T-cell (primary cell): ENCODE measurements around the gene ZNF184. TPM values are rescaled to one million over a fixed set of nuclear protein-coding genes. Genes with fewer than 3 reads are reported as not detected.

Experiments
- ATAC-seq, 4 experiments: fragments of 200-7000 bp in 3 of 4; fragments of 150-1000 bp in 1 of 4; cut with Tn5 transposase; replicated peaks in 1 of 4; 1 replicate in 3 of 4; 2 replicates in 1 of 4; pipeline ENCODE4 v1.10.0; 2021; ENCODE audit warnings: moderate library complexity in 3 of 4, mild to moderate bottlenecking in 2 of 4, moderate number of reproducible peaks in 1 of 4
- CTCF ChIA-PET, 2 donors: fragments of 300-600 bp; sonication (Branson Sonifier 250); formaldehyde crosslinking; loops; one replicate each; lab custom pipeline; 2022; ENCODE audit warnings: antibody characterized with exemption in 2 of 2; lab: Charles Lee
- POLR2A ChIA-PET, 2 donors: fragments of 300-600 bp; sonication (Branson Sonifier 250); formaldehyde crosslinking; loops; one replicate each; lab custom pipeline; 2022; ENCODE audit warnings: antibody characterized with exemption in 2 of 2; lab: Charles Lee
- DNase-seq, 35 experiments: peaks; one replicate each; pipeline versions ENCODE4 v3.0.0 to v3.0.0-alpha.2; 2013 to 2023
- H3K27ac ChIP-seq: one replicate; pipeline ENCODE4 v1.5.1; 2013; ENCODE audit warnings: low read length
- H3K27me3 ChIP-seq, 2 experiments: replicated peaks in 1 of 2; 1 replicate in 1 of 2; 2 replicates in 1 of 2; pipeline versions ENCODE4 v1.6.1 to v1.7.0; 2013; ENCODE audit warnings: low read length in 1 of 2, mixed read lengths in 1 of 2; ENCODE audit not compliant: control insufficient read depth in 2 of 2, insufficient read depth in 2 of 2; ENCODE audit errors: extremely low read depth in 1 of 2
- H3K36me3 ChIP-seq, 2 donors: 1 replicate in 1 of 2; 2 replicates in 1 of 2; pipeline versions ENCODE4 v1.6.1 to v1.7.0; 2013; ENCODE audit warnings: low read length in 1 of 2; ENCODE audit not compliant: control insufficient read depth in 2 of 2, insufficient read depth in 1 of 2; ENCODE audit errors: extremely low read depth in 1 of 2
- H3K4me1 ChIP-seq, 2 experiments: 1 replicate in 1 of 2; 2 replicates in 1 of 2; pipeline versions ENCODE4 v1.6.1 to v1.7.0; 2013; ENCODE audit warnings: low read length in 2 of 2, mixed read lengths in 1 of 2; ENCODE audit not compliant: insufficient read depth in 2 of 2, control insufficient read depth in 1 of 2; ENCODE audit errors: extremely low read depth in 1 of 2
- H3K4me3 ChIP-seq, 2 donors: 1 replicate in 1 of 2; 2 replicates in 1 of 2; pipeline versions ENCODE4 v1.5.1 to v1.7.0; 2013; ENCODE audit warnings: mild to moderate bottlenecking in 2 of 2, low read length in 1 of 2, moderate library complexity in 1 of 2; ENCODE audit not compliant: control insufficient read depth in 1 of 2; ENCODE audit errors: extremely low read depth in 1 of 2
- H3K9me3 ChIP-seq: 2 replicates; pipeline ENCODE4 v1.7.0; 2013
- H3K27ac Mint-ChIP-seq, 2 donors: one replicate each; pipeline ENCODE4 v1.8.0; 2020 to 2021; ENCODE audit warnings: mild to moderate bottlenecking in 2 of 2, mixed read lengths in 2 of 2
- H3K27me3 Mint-ChIP-seq, 2 donors: one replicate each; pipeline ENCODE4 v1.8.0; 2021 to 2022; ENCODE audit warnings: mixed read lengths in 2 of 2
- H3K36me3 Mint-ChIP-seq: one replicate; pipeline ENCODE4 v1.8.0; 2021; ENCODE audit warnings: mixed read lengths
- H3K4me1 Mint-ChIP-seq, 3 donors: one replicate each; pipeline ENCODE4 v1.8.0; 2020 to 2022; ENCODE audit warnings: mixed read lengths in 3 of 3, mild to moderate bottlenecking in 1 of 3
- H3K4me3 Mint-ChIP-seq, 3 donors: one replicate each; pipeline ENCODE4 v1.8.0; 2020 to 2022; ENCODE audit warnings: mild to moderate bottlenecking in 3 of 3, mixed read lengths in 3 of 3, moderate library complexity in 3 of 3
- H3K9me3 Mint-ChIP-seq, 3 donors: one replicate each; pipeline ENCODE4 v1.8.0; 2020 to 2022; ENCODE audit warnings: mixed read lengths in 3 of 3
- WGBS: methylation state at CpG from one replicate; pipeline ENCODE4 v1.1.5; 2013; ENCODE audit warnings: missing lambda C conversion rate; ENCODE audit not compliant: insufficient coverage; 5-methylcytosine and 5-hydroxymethylcytosine counted together
- total RNA-seq, 35 experiments: library from RNA in 6 of 35; stranded (reverse) in 6 of 35; fragments of 120-200 nt in 1 of 35; gene quantifications; one replicate each; pipeline versions ENCODE4 v1.2.1 to v1.2.4 and lab custom pipeline; 2013 to 2026

Gene ZNF184
- total RNA-seq, 5 donors from 2014 or later (not counting 1 experiment from before 2014, with no cell fraction given), result 11.2 to 14.3 (median 12.5) TPM

- Mint-ChIP-seq H3K27ac (no peak overlapping the region), H3K36me3 (peaks cover 89% of the 10 kb centered on the region), H3K27me3 (no peaks in the 10 kb centered on the region), H3K9me3 (peaks cover 26 to 84% (median 72%) of the 10 kb centered on the region in 3 donors), H3K4me3 (no peak overlapping the region), H3K4me1 (no peaks in the 10 kb centered on the region)
- no peak overlapping the region for H3K4me3 ChIP-seq
- ATAC-seq (no peak), DNase-seq (no peak)
- peaks cover 54% of the 10 kb centered on the region for H3K9me3 ChIP-seq
- H3K36me3 ChIP-seq, result peaks cover 12 to 53% of the 10 kb centered on the region in 2 donors
- H3K27ac ChIP-seq, result no peak overlapping the region
- ChIA-PET POLR2A (no interaction called here), CTCF (no interaction called here)
- H3K4me1 ChIP-seq, result no peaks in the 10 kb centered on the region
- H3K27me3 ChIP-seq, result no peaks in the 10 kb centered on the region
- WGBS, result no CpG with 5 or more reads among the region's 3 CpGs
These were observed 20.4 kb downstream of the ZNF184 start for GRCh38 chr6:27452496-27452897.

DNA sequence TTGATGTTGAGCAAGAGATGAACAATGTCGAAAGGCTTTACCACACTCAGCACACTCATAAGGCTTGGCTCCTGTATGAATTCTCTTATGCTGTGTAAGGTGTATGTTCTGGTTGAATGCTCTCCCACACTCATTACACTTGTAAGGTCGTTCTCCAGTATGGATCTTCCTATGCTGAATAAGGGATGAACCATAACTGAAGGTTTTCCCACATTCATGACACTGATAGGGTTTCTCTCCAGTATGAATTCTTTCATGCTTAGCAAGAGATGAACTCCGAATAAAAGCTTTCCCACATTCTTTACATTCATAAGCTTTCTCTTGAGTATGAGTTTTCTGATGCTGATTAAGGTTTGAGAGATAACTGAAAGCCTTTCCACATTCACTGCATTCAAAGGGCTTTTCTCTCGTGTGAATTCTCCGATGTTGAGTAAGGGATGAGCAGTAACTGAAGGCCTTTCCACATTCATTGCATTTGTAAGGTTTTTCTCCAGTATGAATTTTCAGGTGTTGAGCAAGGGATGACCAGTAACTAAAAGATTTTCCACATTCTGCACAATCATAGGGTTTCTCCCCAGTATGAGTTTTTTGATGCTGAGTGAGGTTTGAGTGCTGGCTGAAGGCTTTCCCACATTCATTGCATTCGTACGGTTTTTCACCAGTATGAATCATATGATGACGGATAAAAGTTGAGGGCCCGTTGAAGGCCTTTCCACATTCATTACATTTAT is 21.1 kb downstream of the ZNF184 start:
- WGBS, result no CpG with 5 or more reads among the region's 9 CpGs
- Histone ChIP-seq H3K9me3 (peaks cover 53% of the 10 kb centered on the region), H3K4me1 (no peaks in the 10 kb centered on the region), H3K4me3 (peak overlapping the region in 1 of 2 donors; percentile 15), H3K27me3 (no peaks in the 10 kb centered on the region), H3K36me3 (peaks cover 12 to 46% of the 10 kb centered on the region in 2 donors), H3K27ac (no peak overlapping the region)
- ATAC-seq, result no peak
- H3K27ac Mint-ChIP-seq, result no peak overlapping the region
- POLR2A ChIA-PET, result no interaction called here
- no peaks in the 10 kb centered on the region for H3K4me1 Mint-ChIP-seq
- CTCF ChIA-PET, result no interaction called here
- H3K27me3 Mint-ChIP-seq, result no peaks in the 10 kb centered on the region
- no peak for DNase-seq
- peaks cover 26 to 81% (median 70%) of the 10 kb centered on the region in 3 donors for H3K9me3 Mint-ChIP-seq
- peaks cover 86% of the 10 kb centered on the region for H3K36me3 Mint-ChIP-seq
- no peak overlapping the region for H3K4me3 Mint-ChIP-seq

GRCh38 chr6:27448456-27448855 is 24.4 kb downstream of the ZNF184 start:
- Histone ChIP-seq H3K36me3 (peaks cover 5 to 13% of the 10 kb centered on the region in 2 donors), H3K4me3 (no peak overlapping the region)
- H3K36me3 Mint-ChIP-seq, result peaks cover 57% of the 10 kb centered on the region

GRCh38 chr6:27442932-27443331 is 30.0 kb downstream of the ZNF184 start:
- H3K27me3 Mint-ChIP-seq, result no peaks in the 10 kb centered on the region
- ChIA-PET POLR2A (no interaction called here), CTCF (interaction anchor here in 1 of 2 donors (0.6 kb wide), 1 partner anchor 869 kb away, joined by 3 read pairs; no protein-coding TSS in a partner anchor)
- H3K36me3 ChIP-seq, result no peaks in the 10 kb centered on the region
- no peaks in the 10 kb centered on the region for H3K4me1 Mint-ChIP-seq
- DNase-seq (no peak), ATAC-seq (no peak)
- no peak overlapping the region for H3K4me3 Mint-ChIP-seq
- H3K4me1 ChIP-seq, result no peaks in the 10 kb centered on the region
- peaks cover 15 to 33% (median 20%) of the 10 kb centered on the region in 3 donors for H3K9me3 Mint-ChIP-seq
- H3K27me3 ChIP-seq, result no peaks in the 10 kb centered on the region
- H3K27ac Mint-ChIP-seq, result no peak overlapping the region
- no peak overlapping the region for H3K27ac ChIP-seq
- no CpG with 5 or more reads among the region's 1 CpG for WGBS
- no peak overlapping the region for H3K4me3 ChIP-seq
- H3K9me3 ChIP-seq, result peaks cover 2% of the 10 kb centered on the region
- H3K36me3 Mint-ChIP-seq, result peaks cover 18% of the 10 kb centered on the region

More at GRCh38 chr6:27448456-27448855, 24.4 kb downstream of the ZNF184 start:
- 100% methylated on average over 1 of the region's 1 CpG for WGBS
- DNase-seq (no peak), ATAC-seq (no peak)
- Histone ChIP-seq H3K4me1 (no peaks in the 10 kb centered on the region), H3K27ac (no peak overlapping the region), H3K27me3 (no peaks in the 10 kb centered on the region), H3K9me3 (peaks cover 41% of the 10 kb centered on the region)
- ChIA-PET CTCF (no interaction called here), POLR2A (no interaction called here)
- H3K4me1 Mint-ChIP-seq, result no peaks in the 10 kb centered on the region
- no peaks in the 10 kb centered on the region for H3K27me3 Mint-ChIP-seq
- peaks cover 21 to 52% (median 47%) of the 10 kb centered on the region in 3 donors for H3K9me3 Mint-ChIP-seq
- H3K27ac Mint-ChIP-seq, result no peak overlapping the region
- H3K4me3 Mint-ChIP-seq, result no peak overlapping the region

GRCh38 chr6:27441001-27441400 is 31.9 kb downstream of the ZNF184 start:
- Mint-ChIP-seq H3K4me3 (no peak overlapping the region), H3K27me3 (peaks cover 0 to 1% of the 10 kb centered on the region in 2 donors), H3K36me3 (peaks cover 15% of the 10 kb centered on the region), H3K27ac (no peak overlapping the region), H3K4me1 (no peaks in the 10 kb centered on the region), H3K9me3 (peaks cover 14 to 34% (median 15%) of the 10 kb centered on the region in 3 donors)
- no peaks in the 10 kb centered on the region for H3K27me3 ChIP-seq
- 100% methylated on average over 3 of the region's 3 CpGs for WGBS
- H3K27ac ChIP-seq, result no peak overlapping the region
- H3K4me1 ChIP-seq, result no peaks in the 10 kb centered on the region
- ChIA-PET CTCF (no interaction called here), POLR2A (no interaction called here)
- ATAC-seq (no peak), DNase-seq (no peak)
- H3K4me3 ChIP-seq, result no peak overlapping the region
- H3K9me3 ChIP-seq, result no peaks in the 10 kb centered on the region
- H3K36me3 ChIP-seq, result no peaks in the 10 kb centered on the region

DNA sequence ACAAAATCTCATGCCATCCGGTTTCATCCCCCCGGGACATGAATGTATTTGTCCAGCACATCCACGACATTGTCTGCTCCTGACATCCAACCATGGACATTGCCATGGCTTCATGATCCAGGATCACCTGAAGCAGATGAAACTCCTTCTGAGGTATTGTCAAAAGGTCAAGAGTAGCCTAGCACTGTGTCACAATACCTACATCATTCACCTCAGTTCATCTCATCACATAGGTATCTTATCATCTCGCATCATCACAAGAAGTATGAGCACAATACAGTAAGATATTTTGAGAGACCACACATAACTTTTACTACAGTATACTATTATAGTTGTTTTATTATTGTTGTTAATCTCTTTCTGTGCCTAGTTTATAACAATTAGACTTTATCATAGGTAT is 33.5 kb downstream of the ZNF184 start:
- DNase-seq, result no peak
- H3K27me3 ChIP-seq, result no peaks in the 10 kb centered on the region
- H3K27ac ChIP-seq, result no peak overlapping the region
- POLR2A ChIA-PET, result no interaction called here
- peaks cover 3% of the 10 kb centered on the region for H3K9me3 ChIP-seq
- CTCF ChIA-PET, result no interaction called here
- WGBS, result 87% methylated on average over 3 of the region's 4 CpGs
- H3K4me1 ChIP-seq, result no peaks in the 10 kb centered on the region
- Mint-ChIP-seq H3K27me3 (peaks cover 0 to 4% of the 10 kb centered on the region in 2 donors), H3K36me3 (peaks cover 18% of the 10 kb centered on the region), H3K4me3 (no peak overlapping the region), H3K27ac (no peak overlapping the region), H3K9me3 (peaks cover 11 to 45% (median 18%) of the 10 kb centered on the region in 3 donors), H3K4me1 (no peaks in the 10 kb centered on the region)
- ATAC-seq, result no peak
- no peaks in the 10 kb centered on the region for H3K36me3 ChIP-seq
- H3K4me3 ChIP-seq, result no peak overlapping the region
